Measurements from ENCODE around the gene HIRA.

HIRA gene

GRCh38 chr22:19472233-19472632 is 40.7 kb upstream of the HIRA start:
- H3K27ac ChIP-seq, result no peak overlapping the region
- H3K9me3 ChIP-seq, result no peaks in the 10 kb centered on the region
- TF ChIP-seq CTCF (IDR thresholded peaks at IDR 0.05), result no peak
- peaks cover 0 to 5% (median 1%) of the 10 kb centered on the region in 4 donors for H3K4me1 ChIP-seq
- H3K36me3 ChIP-seq, result peaks cover 54 to 85% (median 77%) of the 10 kb centered on the region in 3 donors
- no peak overlapping the region for H3K4me3 ChIP-seq
- intact Hi-C loops (cut with DNase I; ENCODE audit: low total_unique reads), result no loop called here
- H3K27me3 ChIP-seq, result no peaks in the 10 kb centered on the region
- DNase-seq, result no peak

- Histone ChIP-seq H3K27ac (no peak overlapping the region), H3K9me3 (no peaks in the 10 kb centered on the region), H3K4me3 (no peak overlapping the region), H3K36me3 (peaks cover 60 to 91% (median 83%) of the 10 kb centered on the region in 3 donors), H3K4me1 (peaks cover 0 to 3% (median 0%) of the 10 kb centered on the region in 4 donors), H3K27me3 (no peaks in the 10 kb centered on the region)
- DNase-seq, result no peak
- no peak for TF ChIP-seq CTCF (IDR thresholded peaks at IDR 0.05)
- intact Hi-C loops (cut with DNase I; ENCODE audit: low total_unique reads), result no loop called here
Measured at GRCh38 chr22:19471572-19471971, 40.0 kb upstream of the HIRA start.

GRCh38 chr22:19470010-19470409 is 38.5 kb upstream of the HIRA start:
- Histone ChIP-seq H3K4me1 (no peaks in the 10 kb centered on the region), H3K27ac (no peak overlapping the region), H3K4me3 (no peak overlapping the region), H3K36me3 (peaks cover 74 to 100% (median 99%) of the 10 kb centered on the region in 3 donors), H3K27me3 (no peaks in the 10 kb centered on the region), H3K9me3 (no peaks in the 10 kb centered on the region)
- no peak for DNase-seq
- intact Hi-C loops (cut with DNase I; ENCODE audit: low total_unique reads), result no loop called here
- TF ChIP-seq CTCF (IDR thresholded peaks at IDR 0.05), result no peak

GRCh38 chr22:19469421-19469820 is 37.9 kb upstream of the HIRA start:
- H3K9me3 ChIP-seq, result no peaks in the 10 kb centered on the region
- no peak for TF ChIP-seq CTCF (IDR thresholded peaks at IDR 0.05)
- H3K4me3 ChIP-seq, result no peak overlapping the region
- H3K27me3 ChIP-seq, result no peaks in the 10 kb centered on the region
- H3K27ac ChIP-seq, result no peak overlapping the region
- peaks cover 74 to 100% (median 100%) of the 10 kb centered on the region in 3 donors for H3K36me3 ChIP-seq
- H3K4me1 ChIP-seq, result no peaks in the 10 kb centered on the region
- no peak for DNase-seq
- intact Hi-C loops (cut with DNase I; ENCODE audit: low total_unique reads), result no loop called here

GRCh38 chr22:19467912-19468311 is 36.4 kb upstream of the HIRA start:
- Histone ChIP-seq H3K27ac (no peak overlapping the region), H3K4me3 (no peak overlapping the region), H3K4me1 (no peaks in the 10 kb centered on the region), H3K36me3 (peaks cover 85 to 97% (median 96%) of the 10 kb centered on the region in 3 donors), H3K27me3 (no peaks in the 10 kb centered on the region), H3K9me3 (no peaks in the 10 kb centered on the region)
- intact Hi-C loops (cut with DNase I; ENCODE audit: low total_unique reads), result no loop called here
- DNase-seq, result no peak
- TF ChIP-seq CTCF (IDR thresholded peaks at IDR 0.05), result no peak

All from tibial artery (tissue), 4 donors.